HUES48 (cell line): ENCODE measurements around the gene TFCP2.

Source experiments
- H3K27ac ChIP-seq: one replicate; pipeline ENCODE4 v1.7.0; 2013; ENCODE audit warnings: low read depth, low read length, inconsistent platforms
- H3K27me3 ChIP-seq: 2 replicates; pipeline ENCODE4 v1.6.1; 2013; ENCODE audit warnings: mild to moderate bottlenecking, low read length; ENCODE audit not compliant: control insufficient read depth, insufficient read depth
- H3K36me3 ChIP-seq: 2 replicates; pipeline ENCODE4 v1.6.1; 2013; ENCODE audit warnings: low read length; ENCODE audit not compliant: control insufficient read depth, insufficient read depth
- H3K4me1 ChIP-seq: 2 replicates; pipeline ENCODE4 v1.6.1; 2013; ENCODE audit warnings: mild to moderate bottlenecking, low read length; ENCODE audit not compliant: control insufficient read depth, insufficient read depth
- H3K4me3 ChIP-seq: 2 replicates; pipeline ENCODE4 v1.5.1; 2013; ENCODE audit warnings: mild to moderate bottlenecking, low read depth, low read length
- H3K9ac ChIP-seq: 2 replicates; pipeline ENCODE4 v1.6.1; 2013; ENCODE audit warnings: mild to moderate bottlenecking, low read depth, low read length, moderate library complexity
- H3K9me3 ChIP-seq: 2 replicates; pipeline ENCODE4 v1.6.1; 2013; ENCODE audit warnings: low read length; ENCODE audit not compliant: control insufficient read depth, insufficient read depth

TFCP2 gene

GRCh38 chr12:51196547-51196946 lies 23.6 kb upstream of the TFCP2 start:
- Histone ChIP-seq H3K9ac (no peak overlapping the region), H3K9me3 (no peaks in the 10 kb centered on the region), H3K4me3 (no peak overlapping the region), H3K36me3 (no peaks in the 10 kb centered on the region), H3K4me1 (no peaks in the 10 kb centered on the region), H3K27me3 (no peaks in the 10 kb centered on the region), H3K27ac (no peak overlapping the region)

- no peaks in the 10 kb centered on the region for H3K4me1 ChIP-seq
- no peaks in the 10 kb centered on the region for H3K36me3 ChIP-seq
- no peaks in the 10 kb centered on the region for H3K9me3 ChIP-seq
- no peak overlapping the region for H3K9ac ChIP-seq
- no peak overlapping the region for H3K4me3 ChIP-seq
- H3K27ac ChIP-seq, result no peak overlapping the region
- no peaks in the 10 kb centered on the region for H3K27me3 ChIP-seq
Observed at GRCh38 chr12:51195841-51196240, 22.9 kb upstream of the TFCP2 start.

- Histone ChIP-seq H3K36me3 (no peaks in the 10 kb centered on the region), H3K27me3 (no peaks in the 10 kb centered on the region)
Observed at GRCh38 chr12:51192284-51192671, 19.3 kb upstream of the TFCP2 start.

GRCh38 chr12:51191516-51192283 lies 18.8 kb upstream of the TFCP2 start:
- Histone ChIP-seq H3K27me3 (no peaks in the 10 kb centered on the region), H3K9ac (no peak overlapping the region)

More at GRCh38 chr12:51192284-51192671, 19.3 kb upstream of the TFCP2 start:
- Histone ChIP-seq H3K27ac (no peak overlapping the region), H3K9ac (no peak overlapping the region), H3K4me1 (no peaks in the 10 kb centered on the region), H3K9me3 (no peaks in the 10 kb centered on the region), H3K4me3 (no peak overlapping the region)

GRCh38 chr12:51190820-51191219 lies 17.9 kb upstream of the TFCP2 start:
- Histone ChIP-seq H3K4me1 (no peaks in the 10 kb centered on the region), H3K4me3 (no peak overlapping the region), H3K27ac (no peak overlapping the region), H3K36me3 (no peaks in the 10 kb centered on the region), H3K9me3 (no peaks in the 10 kb centered on the region), H3K9ac (no peak overlapping the region), H3K27me3 (no peaks in the 10 kb centered on the region)

More at GRCh38 chr12:51191516-51192283, 18.8 kb upstream of the TFCP2 start:
- no peak overlapping the region for H3K4me3 ChIP-seq
- no peaks in the 10 kb centered on the region for H3K36me3 ChIP-seq
- no peak overlapping the region for H3K27ac ChIP-seq
- H3K9me3 ChIP-seq, result no peaks in the 10 kb centered on the region
- no peaks in the 10 kb centered on the region for H3K4me1 ChIP-seq

GRCh38 chr12:51189790-51190355 lies 16.9 kb upstream of the TFCP2 start:
- Histone ChIP-seq H3K9me3 (no peaks in the 10 kb centered on the region), H3K27ac (no peak overlapping the region), H3K27me3 (no peaks in the 10 kb centered on the region), H3K9ac (no peak overlapping the region), H3K4me3 (no peak overlapping the region), H3K36me3 (no peaks in the 10 kb centered on the region), H3K4me1 (no peaks in the 10 kb centered on the region)

GRCh38 chr12:51188359-51189051 lies 15.6 kb upstream of the TFCP2 start:
- Histone ChIP-seq H3K4me3 (no peak overlapping the region), H3K27me3 (no peaks in the 10 kb centered on the region), H3K9ac (no peak overlapping the region), H3K9me3 (no peaks in the 10 kb centered on the region), H3K36me3 (no peaks in the 10 kb centered on the region), H3K4me1 (no peaks in the 10 kb centered on the region), H3K27ac (no peak overlapping the region)

GRCh38 chr12:51187370-51187987 lies 14.5 kb upstream of the TFCP2 start:
- no peaks in the 10 kb centered on the region for H3K4me1 ChIP-seq

GRCh38 chr12:51186465-51187085 lies 13.6 kb upstream of the TFCP2 start:
- Histone ChIP-seq H3K4me3 (no peak overlapping the region), H3K9me3 (no peaks in the 10 kb centered on the region), H3K27ac (no peak overlapping the region), H3K4me1 (no peaks in the 10 kb centered on the region), H3K36me3 (no peaks in the 10 kb centered on the region), H3K9ac (no peak overlapping the region), H3K27me3 (no peaks in the 10 kb centered on the region)

More at GRCh38 chr12:51187370-51187987, 14.5 kb upstream of the TFCP2 start:
- no peaks in the 10 kb centered on the region for H3K27me3 ChIP-seq
- H3K9ac ChIP-seq, result no peak overlapping the region
- H3K9me3 ChIP-seq, result no peaks in the 10 kb centered on the region
- no peak overlapping the region for H3K4me3 ChIP-seq
- H3K27ac ChIP-seq, result no peak overlapping the region
- no peaks in the 10 kb centered on the region for H3K36me3 ChIP-seq

- Histone ChIP-seq H3K4me3 (no peak overlapping the region), H3K36me3 (no peaks in the 10 kb centered on the region), H3K9ac (no peak overlapping the region), H3K4me1 (no peaks in the 10 kb centered on the region), H3K27ac (no peak overlapping the region), H3K27me3 (no peaks in the 10 kb centered on the region), H3K9me3 (no peaks in the 10 kb centered on the region)
Observed at GRCh38 chr12:51185171-51185717, 12.3 kb upstream of the TFCP2 start.
